Measurements from ENCODE around the gene VWA5A.
"Not testable (repeated sequence)": the region's sequence is repeated elsewhere in the genome, so short reads cannot be mapped to it uniquely, and the experiment has no call there.

VWA5A gene

GRCh38 chr11:124096364-124096763, 18.9 kb upstream of the VWA5A start:
- DNase-seq: no peak

GRCh38 chr11:124098141-124098540, 17.1 kb upstream of the VWA5A start:
- no peak for DNase-seq

GRCh38 chr11:124101737-124102136, 13.5 kb upstream of the VWA5A start:
- DNase-seq: no peak

- no peak for DNase-seq
Measured at GRCh38 chr11:124108156-124108555, 7.1 kb upstream of the VWA5A start.

- no peak for DNase-seq
Measured at GRCh38 chr11:124109377-124109776, 5.9 kb upstream of the VWA5A start.

GRCh38 chr11:124110201-124110600, 5.0 kb upstream of the VWA5A start:
- no peak for DNase-seq

GRCh38 chr11:124113890-124114289, 1.4 kb upstream of the VWA5A start:
- no peak for DNase-seq

- DNase-seq: no peak
Measured at GRCh38 chr11:124115782-124116616, 749 bp downstream of the VWA5A start.

GRCh38 chr11:124119103-124119502, 3.9 kb downstream of the VWA5A start:
- no peak for DNase-seq

GRCh38 chr11:124120891-124121290, 5.6 kb downstream of the VWA5A start:
- no peak for DNase-seq

- DNase-seq: no peak
Measured at GRCh38 chr11:124122123-124122522, 6.9 kb downstream of the VWA5A start.

- no peak for DNase-seq
Measured at GRCh38 chr11:124123622-124124021, 8.4 kb downstream of the VWA5A start.

GRCh38 chr11:124127134-124127533, 11.9 kb downstream of the VWA5A start:
- DNase-seq: not testable (repeated sequence)

- no peak for DNase-seq
Measured at GRCh38 chr11:124143034-124143433, 27.8 kb downstream of the VWA5A start.

- DNase-seq: no peak
Measured at GRCh38 chr11:124147951-124148350, 32.7 kb downstream of the VWA5A start.

GRCh38 chr11:124150684-124151083, 35.4 kb downstream of the VWA5A start:
- DNase-seq: no peak

GRCh38 chr11:124152770-124153407, 37.6 kb downstream of the VWA5A start:
- DNase-seq: no peak

- DNase-seq: no peak
Measured at GRCh38 chr11:124153821-124154220, 38.6 kb downstream of the VWA5A start.

GRCh38 chr11:124159481-124159880, 44.2 kb downstream of the VWA5A start:
- no peak for DNase-seq

GRCh38 chr11:124160986-124161385, 45.7 kb downstream of the VWA5A start:
- no peak for DNase-seq

- DNase-seq: no peak
Measured at GRCh38 chr11:124167826-124168231, 52.6 kb downstream of the VWA5A start.

GRCh38 chr11:124168796-124169195, 53.5 kb downstream of the VWA5A start:
- DNase-seq: no peak

- DNase-seq: not testable (repeated sequence)
Measured at GRCh38 chr11:124170315-124170714, 55.1 kb downstream of the VWA5A start.

GRCh38 chr11:124170801-124171586, 55.7 kb downstream of the VWA5A start:
- no peak for DNase-seq
